Endodermal cell (in vitro differentiated cells): ENCODE measurements around the gene ATP10A. TPM values are rescaled to one million over a fixed set of nuclear protein-coding genes. Genes with fewer than 3 reads are reported as not detected.

Experiments used
- DNase-seq: peaks from one replicate; pipeline ENCODE4 v3.0.0-alpha.2; 2017
- H3K27ac ChIP-seq: 2 replicates; pipeline ENCODE4 v1.5.1; 2013; ENCODE audit warnings: mild to moderate bottlenecking, low read depth, low read length, moderate library complexity
- H3K27me3 ChIP-seq: 2 replicates; pipeline ENCODE4 v1.6.1; 2013; ENCODE audit warnings: mild to moderate bottlenecking, low read length, moderate library complexity; ENCODE audit not compliant: insufficient read depth, control insufficient read depth, poor library complexity, severe bottlenecking
- H3K36me3 ChIP-seq: 2 replicates; pipeline ENCODE4 v1.7.0; 2013; ENCODE audit warnings: mild to moderate bottlenecking, low read length, moderate library complexity; ENCODE audit not compliant: control insufficient read depth, insufficient read depth
- H3K4me1 ChIP-seq: one replicate; pipeline ENCODE4 v1.7.0; 2013; ENCODE audit warnings: low read length; ENCODE audit not compliant: control insufficient read depth, insufficient read depth
- H3K4me3 ChIP-seq: 2 replicates; pipeline ENCODE4 v1.5.1; 2013; ENCODE audit warnings: mild to moderate bottlenecking, low read length, moderate library complexity
- H3K9ac ChIP-seq: 2 replicates; pipeline ENCODE4 v1.6.1; 2013; ENCODE audit warnings: mild to moderate bottlenecking, low read length, moderate library complexity; ENCODE audit not compliant: poor library complexity, severe bottlenecking; ENCODE audit errors: extremely low read depth
- H3K9me3 ChIP-seq: 2 replicates; pipeline ENCODE4 v1.6.1; 2013; ENCODE audit warnings: mild to moderate bottlenecking, low read length, moderate library complexity; ENCODE audit not compliant: control insufficient read depth
- H3K27ac Mint-ChIP-seq: 2 replicates; pipeline ENCODE4 v1.8.0; 2020; ENCODE audit warnings: mixed read lengths
- H3K27me3 Mint-ChIP-seq: 2 replicates; pipeline ENCODE4 v1.8.0; 2021; ENCODE audit warnings: mild to moderate bottlenecking, mixed read lengths; ENCODE audit not compliant: insufficient read depth
- H3K36me3 Mint-ChIP-seq: 2 replicates; pipeline ENCODE4 v1.8.0; 2020; ENCODE audit warnings: low read depth, mixed read lengths
- H3K4me1 Mint-ChIP-seq: 2 replicates; pipeline ENCODE4 v1.8.0; 2020; ENCODE audit warnings: mixed read lengths
- H3K4me3 Mint-ChIP-seq: 2 replicates; pipeline ENCODE4 v1.8.0; 2020; ENCODE audit warnings: mild to moderate bottlenecking, moderate library complexity, mixed read lengths
- H3K9me3 Mint-ChIP-seq: 2 replicates; pipeline ENCODE4 v1.8.0; 2020; ENCODE audit warnings: mild to moderate bottlenecking, mixed read lengths
- CTCF ChIP-seq: fragments of 200-600 bp; sonication (generic); conservative IDR thresholded peaks from 2 replicates; pipeline ENCODE4 v1.5.0; 2021; ENCODE audit warnings: antibody characterized with exemption, mild to moderate bottlenecking
- WGBS, 2 experiments: methylation state at CpG; one replicate each; pipeline versions ENCODE4 v1.1.5 to v1.1.7; 2013; ENCODE audit warnings: missing lambda C conversion rate in 2 of 2, mixed read lengths in 1 of 2; ENCODE audit not compliant: insufficient coverage in 1 of 2, insufficient read length in 1 of 2; 5-methylcytosine and 5-hydroxymethylcytosine counted together
- total RNA-seq, 2 donors: library from RNA; stranded (reverse); fragmentation: NEBNext Ultra II Directional in 1 of 2; extraction: Animal tissue kit (Norgen Biotek cat#: 25700) in 1 of 2; gene quantifications; 2 replicates in 1 of 2; 3 replicates in 1 of 2; pipeline ENCODE4 v1.2.1, GENCODE V29; 2021

The ATP10A gene
- total RNA-seq, 2 donors from 2014 or later = 0.04 to 1.2 TPM

DNA sequence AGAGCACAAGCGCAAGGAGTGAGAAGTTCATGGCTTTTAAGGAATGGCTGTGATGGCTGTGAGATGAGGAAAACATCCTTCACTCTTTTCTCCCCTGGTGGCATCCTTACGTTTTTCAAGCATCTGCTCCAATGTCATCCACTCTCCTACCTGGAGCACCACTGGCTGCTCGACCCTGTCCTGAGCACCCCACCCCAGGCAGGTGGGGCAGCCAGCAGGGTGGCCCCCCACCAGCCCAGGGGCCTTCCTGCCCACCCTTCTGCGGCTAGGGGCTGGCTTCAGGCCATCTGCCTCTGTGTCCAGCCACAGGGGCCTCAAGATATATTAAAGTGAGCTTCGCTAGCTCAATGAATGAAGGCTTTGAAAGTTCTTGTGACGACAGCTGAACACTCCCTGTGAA is 56.1 kb downstream of the ATP10A start:
- WGBS, 2 experiments = 78 to 100% methylated on average over 1 to 6 of the region's 6 CpGs
- no peak overlapping the region for H3K9ac ChIP-seq
- Mint-ChIP-seq H3K4me3 (no peak overlapping the region), H3K27me3 (peaks cover 50% of the 10 kb centered on the region), H3K27ac (no peak overlapping the region), H3K4me1 (peaks cover 12% of the 10 kb centered on the region), H3K36me3 (no peaks in the 10 kb centered on the region), H3K9me3 (no peaks in the 10 kb centered on the region)
- no peak overlapping the region for H3K27ac ChIP-seq
- no peaks in the 10 kb centered on the region for H3K36me3 ChIP-seq
- no peaks in the 10 kb centered on the region for H3K4me1 ChIP-seq
- H3K9me3 ChIP-seq = no peaks in the 10 kb centered on the region
- no peak for TF ChIP-seq CTCF
- no peak overlapping the region for H3K4me3 ChIP-seq
- DNase-seq = no peak
- H3K27me3 ChIP-seq = peaks cover 38% of the 10 kb centered on the region

DNA sequence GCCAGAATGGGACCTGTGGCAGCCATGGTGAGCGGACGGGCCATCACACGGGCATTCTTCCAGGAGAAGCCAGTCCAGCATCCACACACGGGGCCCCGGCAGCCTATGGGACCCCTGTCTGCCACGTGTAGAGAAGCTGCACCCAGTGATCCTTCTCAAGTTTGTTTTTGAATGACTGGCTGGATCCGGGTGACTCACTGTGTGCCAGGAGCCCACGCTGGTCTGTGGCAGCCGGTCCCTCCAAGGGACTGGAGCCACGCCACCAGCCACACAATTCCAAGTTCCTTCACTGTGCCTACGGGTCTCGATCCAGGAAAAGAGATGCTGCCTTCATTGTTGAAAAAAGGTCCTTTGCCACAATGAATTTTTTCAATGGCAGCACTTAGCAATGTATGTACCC is 58.1 kb downstream of the ATP10A start:
- no peak for DNase-seq
- H3K36me3 ChIP-seq = no peaks in the 10 kb centered on the region
- H3K36me3 Mint-ChIP-seq = no peaks in the 10 kb centered on the region
- TF ChIP-seq CTCF = no peak
- H3K27me3 ChIP-seq = peaks cover 18% of the 10 kb centered on the region
- H3K4me1 Mint-ChIP-seq = no peaks in the 10 kb centered on the region
- no peak overlapping the region for H3K9ac ChIP-seq
- WGBS, 2 experiments = 90 to 94% methylated on average over 9 to 12 of the region's 12 CpGs
- H3K27ac ChIP-seq = no peak overlapping the region
- no peaks in the 10 kb centered on the region for H3K9me3 ChIP-seq
- no peak overlapping the region for H3K4me3 Mint-ChIP-seq
- no peaks in the 10 kb centered on the region for H3K4me1 ChIP-seq
- peaks cover 40% of the 10 kb centered on the region for H3K27me3 Mint-ChIP-seq
- H3K9me3 Mint-ChIP-seq = no peaks in the 10 kb centered on the region
- no peak overlapping the region for H3K27ac Mint-ChIP-seq
- no peak overlapping the region for H3K4me3 ChIP-seq

DNA sequence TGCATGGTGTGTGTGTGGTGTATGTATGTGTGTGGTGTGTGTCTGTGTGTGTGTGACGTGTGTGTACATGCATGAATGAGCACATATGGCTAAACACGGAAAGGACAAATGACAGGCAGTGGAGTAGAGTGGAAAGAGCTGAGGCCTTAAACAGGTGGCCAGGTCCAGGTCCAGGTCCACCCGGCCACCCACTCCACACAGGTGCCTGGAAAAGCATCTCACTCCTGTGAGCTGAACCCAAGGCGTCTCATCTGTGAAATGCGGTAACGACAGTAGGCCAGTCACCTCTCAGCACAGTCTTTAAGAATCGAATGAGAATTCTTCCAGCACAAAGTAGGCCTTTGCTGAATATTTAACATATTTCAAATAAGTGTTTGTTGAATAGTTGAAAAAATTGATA is 58.7 kb downstream of the ATP10A start:
- H3K9me3 ChIP-seq = no peaks in the 10 kb centered on the region
- no peak overlapping the region for H3K27ac ChIP-seq
- H3K9ac ChIP-seq = no peak overlapping the region
- DNase-seq = no peak
- no peaks in the 10 kb centered on the region for H3K36me3 Mint-ChIP-seq
- no peaks in the 10 kb centered on the region for H3K36me3 ChIP-seq
- peaks cover 12% of the 10 kb centered on the region for H3K27me3 ChIP-seq
- H3K4me3 Mint-ChIP-seq = no peak overlapping the region
- no peaks in the 10 kb centered on the region for H3K4me1 ChIP-seq
- peaks cover 36% of the 10 kb centered on the region for H3K27me3 Mint-ChIP-seq
- H3K4me3 ChIP-seq = no peak overlapping the region
- 76 to 80% methylated on average over 1 to 7 of the region's 7 CpGs for WGBS, 2 experiments
- H3K9me3 Mint-ChIP-seq = no peaks in the 10 kb centered on the region
- no peak overlapping the region for H3K27ac Mint-ChIP-seq
- no peak for TF ChIP-seq CTCF
- H3K4me1 Mint-ChIP-seq = no peaks in the 10 kb centered on the region
